ENCODE measurements around the gene MMP15.
"Not testable (repeated sequence)": the region's sequence is repeated elsewhere in the genome, so short reads cannot be mapped to it uniquely, and the experiment has no call there.

Gene MMP15

GRCh38 chr16:58063377-58064076, 38.0 kb downstream of the MMP15 start:
- H3K4me2 ChIP-seq (ENCODE audit: low read length, poor library complexity, severe bottlenecking): no peak overlapping the region
- no peaks in the 10 kb centered on the region for H3K9me3 ChIP-seq (ENCODE audit: control insufficient read depth, low read length)
- no peak overlapping the region for H3K14ac ChIP-seq (ENCODE audit: low read length in 2 of 2)

GRCh38 chr16:58070585-58070984, 45.0 kb downstream of the MMP15 start:
- Histone ChIP-seq H3K9me3 (ENCODE audit: control insufficient read depth, low read length) (no peaks in the 10 kb centered on the region), H4K91ac (ENCODE audit: low read length) (no peak overlapping the region), H3K18ac (ENCODE audit: low read depth in 1 of 2, low read length in 2 of 2) (no peak overlapping the region), H3K4me3 (ENCODE audit: insufficient read depth in 1 of 2, low read depth in 1 of 2, low read length in 2 of 2) (no peak overlapping the region), H3K79me1 (replicated peaks; ENCODE audit: low read length, poor library complexity, severe bottlenecking) (no peaks in the 10 kb centered on the region), H3K9ac (ENCODE audit: low read length) (no peak overlapping the region), H3K27me3 (ENCODE audit: control insufficient read depth in 1 of 2, insufficient read depth in 1 of 2, low read length in 2 of 2) (no peaks in the 10 kb centered on the region), H2AFZ (ENCODE audit: low read depth, low read length) (no peak overlapping the region), H3K27ac (ENCODE audit: low read length, poor library complexity, severe bottlenecking) (no peak overlapping the region), H4K8ac (ENCODE audit: low read length) (no peak overlapping the region), H2BK12ac (ENCODE audit: low read length in 2 of 2) (no peak overlapping the region), H3K4me2 (ENCODE audit: low read length, poor library complexity, severe bottlenecking) (no peak overlapping the region), H2AK5ac (ENCODE audit: low read length, severe bottlenecking) (no peak overlapping the region), H2BK120ac (ENCODE audit: low read depth, low read length) (no peak overlapping the region), H3K23ac (ENCODE audit: low read length in 2 of 2) (no peak overlapping the region), H3K4ac (ENCODE audit: low read depth in 1 of 2, low read length in 2 of 2) (no peak overlapping the region), H3K36me3 (ENCODE audit: control insufficient read depth in 1 of 2, insufficient read depth in 2 of 2, low read depth in 1 of 2, low read length in 2 of 2) (no peaks in the 10 kb centered on the region), H3K14ac (ENCODE audit: low read length in 2 of 2) (no peak overlapping the region), H3K4me1 (ENCODE audit: control insufficient read depth, insufficient read depth, low read depth, low read length) (no peaks in the 10 kb centered on the region), H2BK15ac (ENCODE audit: low read depth, poor library complexity, severe bottlenecking) (no peak overlapping the region), H2BK5ac (ENCODE audit: low read depth, low read length, poor library complexity, severe bottlenecking) (no peak overlapping the region)
- 100% methylated on average over 4 of the region's 4 CpGs for WGBS
- DNase-seq: no peak

More at GRCh38 chr16:58063377-58064076, 38.0 kb downstream of the MMP15 start:
- H3K4ac ChIP-seq (ENCODE audit: low read depth in 1 of 2, low read length in 2 of 2): no peak overlapping the region
- WGBS: 22% methylated on average over 8 of the region's 8 CpGs
- peak overlapping the region in 1 of 2 experiments; percentile 5 for H3K18ac ChIP-seq (ENCODE audit: low read depth in 1 of 2, low read length in 2 of 2)
- peak overlapping the region in 1 of 2 experiments; percentile 49 for H2BK12ac ChIP-seq (ENCODE audit: low read length in 2 of 2)
- H3K23ac ChIP-seq (ENCODE audit: low read length in 2 of 2): peak overlapping the region in 1 of 2 experiments; percentile 42
- H4K8ac ChIP-seq (ENCODE audit: low read length): peak overlapping the region; percentile 66
- H3K27ac ChIP-seq (ENCODE audit: low read length, poor library complexity, severe bottlenecking): no peak overlapping the region
- no peak overlapping the region for H2BK120ac ChIP-seq (ENCODE audit: low read depth, low read length)
- peaks cover 0 to 19% of the 10 kb centered on the region in 2 experiments for H3K27me3 ChIP-seq (ENCODE audit: control insufficient read depth in 1 of 2, insufficient read depth in 1 of 2, low read length in 2 of 2)
- peak overlapping the region; percentile 91 for H2AFZ ChIP-seq (ENCODE audit: low read depth, low read length)
- H3K36me3 ChIP-seq (ENCODE audit: control insufficient read depth in 1 of 2, insufficient read depth in 2 of 2, low read depth in 1 of 2, low read length in 2 of 2): no peaks in the 10 kb centered on the region
- H3K4me3 ChIP-seq (ENCODE audit: insufficient read depth in 1 of 2, low read depth in 1 of 2, low read length in 2 of 2): no peak overlapping the region
- H2BK15ac ChIP-seq (ENCODE audit: low read depth, poor library complexity, severe bottlenecking): no peak overlapping the region
- H3K79me1 ChIP-seq (replicated peaks; ENCODE audit: low read length, poor library complexity, severe bottlenecking): no peaks in the 10 kb centered on the region
- H2BK5ac ChIP-seq (ENCODE audit: low read depth, low read length, poor library complexity, severe bottlenecking): no peak overlapping the region
- H3K4me1 ChIP-seq (ENCODE audit: control insufficient read depth, insufficient read depth, low read depth, low read length): peaks cover 6% of the 10 kb centered on the region
- no peak overlapping the region for H4K91ac ChIP-seq (ENCODE audit: low read length)
- H3K9ac ChIP-seq (ENCODE audit: low read length): no peak overlapping the region
- H2AK5ac ChIP-seq (ENCODE audit: low read length, severe bottlenecking): no peak overlapping the region
- peak; percentile 3 for DNase-seq

GRCh38 chr16:58072134-58072533, 46.6 kb downstream of the MMP15 start:
- not testable (repeated sequence) for H2BK15ac ChIP-seq (ENCODE audit: low read depth, poor library complexity, severe bottlenecking); H3K18ac ChIP-seq (ENCODE audit: low read depth in 1 of 2, low read length in 2 of 2); H3K9me3 ChIP-seq (ENCODE audit: control insufficient read depth, low read length); H2BK5ac ChIP-seq (ENCODE audit: low read depth, low read length, poor library complexity, severe bottlenecking); H3K9ac ChIP-seq (ENCODE audit: low read length); H3K4me1 ChIP-seq (ENCODE audit: control insufficient read depth, insufficient read depth, low read depth, low read length); H2AK5ac ChIP-seq (ENCODE audit: low read length, severe bottlenecking); H2AFZ ChIP-seq (ENCODE audit: low read depth, low read length); H3K4me3 ChIP-seq (ENCODE audit: insufficient read depth in 1 of 2, low read depth in 1 of 2, low read length in 2 of 2); H3K23ac ChIP-seq (ENCODE audit: low read length in 2 of 2); H4K91ac ChIP-seq (ENCODE audit: low read length); H2BK120ac ChIP-seq (ENCODE audit: low read depth, low read length); H3K4ac ChIP-seq (ENCODE audit: low read depth in 1 of 2, low read length in 2 of 2); H4K8ac ChIP-seq (ENCODE audit: low read length); H3K14ac ChIP-seq (ENCODE audit: low read length in 2 of 2); H3K27ac ChIP-seq (ENCODE audit: low read length, poor library complexity, severe bottlenecking); H2BK12ac ChIP-seq (ENCODE audit: low read length in 2 of 2); H3K79me1 ChIP-seq (replicated peaks; ENCODE audit: low read length, poor library complexity, severe bottlenecking); DNase-seq; H3K4me2 ChIP-seq (ENCODE audit: low read length, poor library complexity, severe bottlenecking); H3K36me3 ChIP-seq (ENCODE audit: control insufficient read depth in 1 of 2, insufficient read depth in 2 of 2, low read depth in 1 of 2, low read length in 2 of 2); H3K27me3 ChIP-seq (ENCODE audit: control insufficient read depth in 1 of 2, insufficient read depth in 1 of 2, low read length in 2 of 2)
- 100% methylated on average over 1 of the region's 5 CpGs for WGBS

- H2BK5ac ChIP-seq (ENCODE audit: low read depth, low read length, poor library complexity, severe bottlenecking); H3K23ac ChIP-seq (ENCODE audit: low read length in 2 of 2); H3K9me3 ChIP-seq (ENCODE audit: control insufficient read depth, low read length); H3K14ac ChIP-seq (ENCODE audit: low read length in 2 of 2); H4K91ac ChIP-seq (ENCODE audit: low read length); H2BK12ac ChIP-seq (ENCODE audit: low read length in 2 of 2); H2BK15ac ChIP-seq (ENCODE audit: low read depth, poor library complexity, severe bottlenecking); H3K4ac ChIP-seq (ENCODE audit: low read depth in 1 of 2, low read length in 2 of 2); H2BK120ac ChIP-seq (ENCODE audit: low read depth, low read length); H4K8ac ChIP-seq (ENCODE audit: low read length); H3K36me3 ChIP-seq (ENCODE audit: control insufficient read depth in 1 of 2, insufficient read depth in 2 of 2, low read depth in 1 of 2, low read length in 2 of 2); H3K4me1 ChIP-seq (ENCODE audit: control insufficient read depth, insufficient read depth, low read depth, low read length); DNase-seq; H3K27ac ChIP-seq (ENCODE audit: low read length, poor library complexity, severe bottlenecking); H3K18ac ChIP-seq (ENCODE audit: low read depth in 1 of 2, low read length in 2 of 2); H2AFZ ChIP-seq (ENCODE audit: low read depth, low read length); H3K4me2 ChIP-seq (ENCODE audit: low read length, poor library complexity, severe bottlenecking); H3K79me1 ChIP-seq (replicated peaks; ENCODE audit: low read length, poor library complexity, severe bottlenecking); H2AK5ac ChIP-seq (ENCODE audit: low read length, severe bottlenecking); H3K27me3 ChIP-seq (ENCODE audit: control insufficient read depth in 1 of 2, insufficient read depth in 1 of 2, low read length in 2 of 2); H3K9ac ChIP-seq (ENCODE audit: low read length); H3K4me3 ChIP-seq (ENCODE audit: insufficient read depth in 1 of 2, low read depth in 1 of 2, low read length in 2 of 2): not testable (repeated sequence)
- 100% methylated on average over 1 of the region's 2 CpGs for WGBS
These were observed 47.5 kb downstream of the MMP15 start for GRCh38 chr16:58073086-58073485.

Data from mesenchymal stem cell (in vitro differentiated cells and primary cell).